Gastroesophageal sphincter (tissue), 4 donors: ENCODE data around the gene SLC9A5. TPM values are rescaled to one million over a fixed set of nuclear protein-coding genes. Genes with fewer than 3 reads are reported as not detected.

Experiments
- ATAC-seq: fragments of 150-250 bp; one replicate; pipeline ENCODE4 v1.9.1; 2016; ENCODE audit warnings: mild to moderate bottlenecking, moderate library complexity
- H3K27ac ChIP-seq, 4 donors: fragments of 200-600 bp; sonication (generic) in 3 of 4; 1 replicate in 3 of 4; 2 replicates in 1 of 4; pipeline ENCODE4 v1.5.1; 2016 to 2019
- H3K27me3 ChIP-seq: fragments of 200-600 bp; sonication (generic); one replicate; pipeline ENCODE4 v1.5.1; 2019
- H3K36me3 ChIP-seq, 2 donors: fragments of 200-600 bp; sonication (generic); one replicate each; pipeline ENCODE4 v1.5.1; 2019; ENCODE audit warnings: control low read depth in 1 of 2
- H3K4me1 ChIP-seq, 3 donors: fragments of 200-600 bp; sonication (generic); 1 replicate in 2 of 3; 2 replicates in 1 of 3; pipeline ENCODE4 v1.5.1; 2016 to 2019; ENCODE audit warnings: control low read depth in 2 of 3
- H3K4me3 ChIP-seq, 2 donors: fragments of 200-600 bp; sonication (generic); one replicate each; pipeline ENCODE4 v1.5.1; 2019; ENCODE audit warnings: mild to moderate bottlenecking in 1 of 2, moderate library complexity in 1 of 2
- H3K9me3 ChIP-seq, 3 donors: fragments of 200-600 bp; sonication (generic); one replicate each; pipeline ENCODE4 v1.5.1; 2017 to 2019; ENCODE audit warnings: control low read depth in 2 of 3
- EP300 ChIP-seq: sonication (generic); formaldehyde crosslinking; IDR thresholded peaks from one replicate; pipeline ENCODE4 v1.6.1; 2017; ENCODE audit warnings: antibody characterized with exemption, mild to moderate bottlenecking
- POLR2A ChIP-seq, 2 donors: fragments of 450-650 bp; IDR thresholded peaks; one replicate each; pipeline ENCODE4 v1.6.1; 2017; ENCODE audit warnings: antibody characterized with exemption in 2 of 2, mild to moderate bottlenecking in 2 of 2, moderate library complexity in 1 of 2
- POLR2AphosphoS5 ChIP-seq: sonication (generic); formaldehyde crosslinking; IDR thresholded peaks from one replicate; pipeline ENCODE4 v1.6.1; 2017; ENCODE audit warnings: antibody characterized with exemption
- WGBS, 2 donors: methylation state at CpG; one replicate each; pipeline ENCODE4 v1.1.5; 2018; ENCODE audit warnings: low coverage in 1 of 2; 5-methylcytosine and 5-hydroxymethylcytosine counted together
- total RNA-seq, 4 donors: library from RNA; depleted of rRNA; stranded (reverse); fragments of >200 nt; gene quantifications; one replicate each; pipeline ENCODE4 v1.1.0, GENCODE V29; 2016
- TF ChIP-seq, protein P1 (sequence below), 4 experiments: fragments of 200-600 bp in 2 of 4; fragments of 450-650 bp in 2 of 4; sonication (generic) in 1 of 4; IDR thresholded peaks; one replicate each; pipeline ENCODE4 v1.5.1; 2017 to 2019; ENCODE audit warnings: antibody characterized with exemption in 4 of 4, mild to moderate bottlenecking in 2 of 4, moderate library complexity in 2 of 4

SLC9A5 gene
- total RNA-seq, 4 donors from 2014 or later = 0.13 to 0.93 (median 0.21) TPM

DNA sequence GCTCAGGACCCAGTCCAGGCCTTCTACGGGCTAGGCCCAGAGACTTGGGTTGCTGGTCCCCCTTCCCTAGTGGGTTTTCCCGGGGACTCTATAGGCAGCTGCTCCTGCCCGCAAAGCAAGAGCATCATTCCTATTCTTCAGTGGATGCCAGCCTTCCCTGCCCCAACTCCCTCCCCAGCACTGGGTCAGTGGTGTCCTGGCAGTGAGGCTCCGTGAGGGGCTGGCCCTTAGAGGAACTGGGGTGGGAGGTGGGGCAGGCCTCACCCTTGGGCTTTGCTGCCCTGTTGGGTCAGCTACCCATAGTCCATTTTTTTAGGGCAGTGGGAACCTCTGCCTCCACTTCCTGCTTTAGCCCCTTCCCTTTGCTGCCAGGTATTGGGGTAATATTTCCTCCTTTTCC, 22.7 kb downstream of the SLC9A5 start:
- Histone ChIP-seq H3K36me3 (peaks cover 0 to 4% of the 10 kb centered on the region in 2 donors), H3K9me3 (no peaks in the 10 kb centered on the region), H3K27me3 (peaks cover 10% of the 10 kb centered on the region), H3K4me3 (no peak overlapping the region), H3K4me1 (no peaks in the 10 kb centered on the region), H3K27ac (no peak overlapping the region)
- 100% methylated on average over 1 of the region's 4 CpGs; no CpG with 5 or more reads in 1 of the 2 donors for WGBS, 2 donors
- ATAC-seq = no peak
- TF ChIP-seq POLR2A (IDR thresholded peaks at IDR 0.05) (no peak), POLR2AphosphoS5 (no peak), EP300 (no peak)
- TF ChIP-seq, protein P1, sequence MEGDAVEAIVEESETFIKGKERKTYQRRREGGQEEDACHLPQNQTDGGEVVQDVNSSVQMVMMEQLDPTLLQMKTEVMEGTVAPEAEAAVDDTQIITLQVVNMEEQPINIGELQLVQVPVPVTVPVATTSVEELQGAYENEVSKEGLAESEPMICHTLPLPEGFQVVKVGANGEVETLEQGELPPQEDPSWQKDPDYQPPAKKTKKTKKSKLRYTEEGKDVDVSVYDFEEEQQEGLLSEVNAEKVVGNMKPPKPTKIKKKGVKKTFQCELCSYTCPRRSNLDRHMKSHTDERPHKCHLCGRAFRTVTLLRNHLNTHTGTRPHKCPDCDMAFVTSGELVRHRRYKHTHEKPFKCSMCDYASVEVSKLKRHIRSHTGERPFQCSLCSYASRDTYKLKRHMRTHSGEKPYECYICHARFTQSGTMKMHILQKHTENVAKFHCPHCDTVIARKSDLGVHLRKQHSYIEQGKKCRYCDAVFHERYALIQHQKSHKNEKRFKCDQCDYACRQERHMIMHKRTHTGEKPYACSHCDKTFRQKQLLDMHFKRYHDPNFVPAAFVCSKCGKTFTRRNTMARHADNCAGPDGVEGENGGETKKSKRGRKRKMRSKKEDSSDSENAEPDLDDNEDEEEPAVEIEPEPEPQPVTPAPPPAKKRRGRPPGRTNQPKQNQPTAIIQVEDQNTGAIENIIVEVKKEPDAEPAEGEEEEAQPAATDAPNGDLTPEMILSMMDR (IDR thresholded peaks at IDR 0.05) = no peak

DNA sequence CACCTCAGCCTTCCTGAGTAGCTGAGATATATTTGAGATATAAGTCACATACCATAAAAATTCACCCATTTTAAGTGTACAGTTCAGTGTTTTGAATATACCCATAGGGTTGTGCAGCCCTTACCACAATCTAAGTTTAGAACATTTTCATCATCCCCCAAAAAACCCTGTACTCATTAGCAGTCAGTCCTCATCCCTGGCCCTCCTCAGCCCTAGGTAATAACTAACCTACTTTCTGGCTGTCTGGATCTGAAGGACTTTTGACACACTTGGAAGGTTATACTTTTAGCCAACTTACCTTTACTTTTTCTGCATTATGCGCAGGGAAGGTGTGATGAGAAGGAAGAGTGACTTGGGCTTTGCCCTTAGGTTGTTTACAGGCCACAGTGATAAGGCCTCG, 26.5 kb downstream of the SLC9A5 start:
- WGBS, 2 donors = 100% methylated on average over 2 of the region's 2 CpGs; no CpG with 5 or more reads in 1 of the 2 donors
- H3K4me3 ChIP-seq = no peak overlapping the region
- H3K4me1 ChIP-seq = peaks cover 0 to 27% (median 11%) of the 10 kb centered on the region in 3 donors
- H3K27me3 ChIP-seq = no peaks in the 10 kb centered on the region
- no peaks in the 10 kb centered on the region for H3K9me3 ChIP-seq
- H3K36me3 ChIP-seq = peaks cover 0 to 9% of the 10 kb centered on the region in 2 donors
- ATAC-seq = no peak
- TF ChIP-seq, protein P1 (IDR thresholded peaks at IDR 0.05) = no peak
- TF ChIP-seq EP300 = no peak
- no peak for TF ChIP-seq POLR2AphosphoS5
- no peak for TF ChIP-seq POLR2A (IDR thresholded peaks at IDR 0.05)
- no peak overlapping the region for H3K27ac ChIP-seq

DNA sequence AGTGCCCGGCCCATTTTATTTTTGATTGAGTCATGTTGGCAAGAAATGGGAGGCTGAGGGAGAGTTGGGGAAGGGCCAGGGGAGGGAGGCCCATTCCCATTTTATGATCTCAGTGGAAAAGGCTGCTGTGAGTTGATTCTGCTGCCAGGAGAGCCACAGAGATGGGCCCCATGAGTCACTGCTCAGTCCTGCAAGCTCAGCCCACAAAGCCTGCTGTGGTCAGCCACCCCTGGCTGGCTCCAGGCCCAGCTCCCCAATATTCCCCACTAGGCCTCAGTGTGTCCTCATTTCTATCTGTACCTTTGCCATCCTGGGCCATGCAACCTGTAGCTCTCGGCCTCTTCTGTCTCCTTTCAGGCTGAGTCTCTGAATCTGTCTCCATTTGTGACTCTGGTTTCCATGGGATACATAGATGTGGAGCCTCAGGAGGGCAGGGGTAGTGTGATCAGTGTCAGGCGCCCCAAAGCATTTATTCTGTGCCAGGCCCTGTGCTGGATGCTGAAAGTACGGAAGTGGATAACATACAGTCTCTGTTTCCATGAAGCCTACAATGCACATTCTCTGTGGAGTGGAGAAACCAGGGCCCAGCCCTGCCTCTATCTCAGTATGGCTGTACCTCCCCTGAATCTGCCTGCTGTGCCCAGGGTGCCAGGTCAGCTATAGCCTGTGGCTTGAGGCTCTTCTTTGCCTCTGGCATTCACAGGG, 28.7 kb downstream of the SLC9A5 start:
- TF ChIP-seq, protein P1 (IDR thresholded peaks at IDR 0.05) = no peak
- no peak for TF ChIP-seq POLR2A (IDR thresholded peaks at IDR 0.05)
- TF ChIP-seq POLR2AphosphoS5 = no peak
- TF ChIP-seq EP300 = no peak

DNA sequence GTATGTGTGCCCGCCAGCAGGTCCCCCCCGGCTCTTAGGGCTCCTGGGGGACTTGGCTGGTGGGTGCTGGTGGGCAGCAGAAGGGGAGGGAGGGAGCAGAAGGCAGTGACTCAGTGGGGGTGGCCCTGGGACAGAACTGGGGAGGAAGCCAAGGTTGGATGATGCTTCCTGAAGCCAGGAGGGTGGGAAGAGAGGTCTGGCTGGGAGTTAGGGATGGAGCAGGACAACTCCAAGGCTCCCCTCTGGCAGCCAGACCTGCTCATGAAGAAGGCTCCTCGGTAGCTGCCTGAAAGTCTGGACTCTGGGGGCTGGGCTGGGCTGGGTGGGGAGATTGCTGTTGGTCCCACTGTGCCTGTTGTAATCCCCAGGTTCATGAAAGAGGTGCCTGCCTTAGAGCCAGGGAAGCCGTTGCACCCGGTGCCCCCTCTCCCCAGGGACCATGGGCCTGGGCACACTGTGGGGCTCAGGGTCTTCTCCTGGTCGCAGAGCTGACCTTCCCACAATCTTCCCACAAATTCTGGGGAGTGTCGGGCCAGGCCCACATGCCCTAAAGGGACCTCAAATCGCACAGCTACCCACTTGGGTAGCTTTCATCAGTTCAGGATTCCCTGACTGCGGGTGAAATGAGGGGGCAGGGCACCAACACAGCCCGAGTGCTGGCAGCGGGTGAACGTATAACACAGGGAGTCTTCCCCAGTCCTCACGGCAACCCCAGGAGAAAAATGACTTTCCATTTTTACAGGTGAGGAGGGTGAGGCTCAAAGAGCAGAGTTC, 29.4 kb downstream of the SLC9A5 start:
- no CpG with 5 or more reads among the region's 13 CpGs for WGBS, 2 donors
- TF ChIP-seq EP300 (no peak), POLR2AphosphoS5 (no peak), POLR2A (IDR thresholded peaks at IDR 0.05) (no peak)
- TF ChIP-seq, protein P1 (IDR thresholded peaks at IDR 0.05) = no peak
- Histone ChIP-seq H3K27me3 (no peaks in the 10 kb centered on the region), H3K27ac (peak overlapping the region in 3 of 4 donors; percentile 63 to 72 (median 71)), H3K4me1 (peaks cover 0 to 27% (median 11%) of the 10 kb centered on the region in 3 donors), H3K9me3 (no peaks in the 10 kb centered on the region), H3K36me3 (peaks cover 0 to 15% of the 10 kb centered on the region in 2 donors), H3K4me3 (peak overlapping the region; percentile 39 to 72)
- no peak for ATAC-seq

More for the DNA sequence above, 28.7 kb downstream of the SLC9A5 start:
- Histone ChIP-seq H3K4me3 (no peak overlapping the region), H3K27ac (peak overlapping the region in 3 of 4 donors; percentile 42 to 72 (median 71)), H3K9me3 (no peaks in the 10 kb centered on the region), H3K36me3 (peaks cover 0 to 14% of the 10 kb centered on the region in 2 donors), H3K27me3 (no peaks in the 10 kb centered on the region), H3K4me1 (peaks cover 0 to 27% (median 11%) of the 10 kb centered on the region in 3 donors)
- WGBS, 2 donors = 80% methylated on average over 1 of the region's 4 CpGs; no CpG with 5 or more reads in 1 of the 2 donors
- ATAC-seq = peak; percentile 30
